HepG2 (cell line): Measurements from ENCODE around the gene NELFCD. TPM values are rescaled to one million over a fixed set of nuclear protein-coding genes. Genes with fewer than 3 reads are reported as not detected.

ENCODE experiments used
- GLMP ChIP-seq: sonication (generic); formaldehyde crosslinking; IDR thresholded peaks from 2 replicates; pipeline ENCODE4 v1.9.0; 2021; ENCODE audit warnings: missing genetic modification reagents, mild to moderate bottlenecking, borderline replicate concordance
- HMG20B ChIP-seq: conservative IDR thresholded peaks from 2 replicates; pipeline ENCODE4 v1.6.1; 2016; ENCODE audit warnings: missing genetic modification reagents, missing compliant biosample characterization
- ZNF10 ChIP-seq: sonication (generic); formaldehyde crosslinking; IDR thresholded peaks from 2 replicates; pipeline ENCODE4 v1.4.0; 2020; ENCODE audit warnings: mild to moderate bottlenecking, low read depth, missing genetic modification reagents, borderline replicate concordance
- ZNF101 ChIP-seq: sonication (generic); formaldehyde crosslinking; IDR thresholded peaks from 2 replicates; pipeline ENCODE4 v1.4.0; 2020; ENCODE audit warnings: mild to moderate bottlenecking, low read depth, missing genetic modification reagents, borderline replicate concordance
- ZNF430 ChIP-seq: sonication (generic); formaldehyde crosslinking; IDR thresholded peaks from 2 replicates; pipeline ENCODE4 v1.9.0; 2021; ENCODE audit warnings: mild to moderate bottlenecking, missing genetic modification reagents
- ZNF891 ChIP-seq: sonication (generic); formaldehyde crosslinking; IDR thresholded peaks from 2 replicates; pipeline ENCODE4 v1.5.0; 2020; ENCODE audit warnings: mild to moderate bottlenecking, missing genetic modification reagents
- polyA plus RNA-seq, 8 experiments: library from polyadenylated mRNA; depleted of rRNA in 3 of 8; stranded (reverse) in 7 of 8; unstranded in 1 of 8; fragments of >200 nt; fragmentation: Illumina TruSeq in 4 of 8; extraction: Trizol in 4 of 8; gene quantifications; 2 replicates each; pipeline versions ENCODE4 v1.2.1 to v1.2.3, GENCODE V29; 2011 to 2016; ENCODE audit warnings: low read depth in 4 of 8, missing spikeins in 1 of 8, mixed read lengths in 1 of 8; ENCODE audit not compliant: insufficient read depth in 1 of 8
- total RNA-seq, 5 experiments: library from RNA; depleted of rRNA; stranded (reverse); fragments of >200 nt; fragmentation: Illumina TruSeq; extraction: Trizol; gene quantifications; 2 replicates each; pipeline ENCODE4 v1.2.3, GENCODE V29; 2016; ENCODE audit warnings: low read depth in 1 of 5
- TF ChIP-seq, protein P1 (sequence below): sonication (generic); formaldehyde crosslinking; conservative IDR thresholded peaks from 2 replicates; pipeline ENCODE4 v1.8.0; 2022; ENCODE audit warnings: mild to moderate bottlenecking, moderate library complexity, missing genetic modification reagents
- TF ChIP-seq, protein P2 (sequence below): IDR thresholded peaks from 2 replicates; pipeline ENCODE4 v1.6.1; 2016

NELFCD gene
- total and polyA plus RNA-seq, 2 of the 13 experiments (the other 11 are each of a cell fraction or from before 2014, with no cell fraction given), result 159 to 203 TPM

DNA sequence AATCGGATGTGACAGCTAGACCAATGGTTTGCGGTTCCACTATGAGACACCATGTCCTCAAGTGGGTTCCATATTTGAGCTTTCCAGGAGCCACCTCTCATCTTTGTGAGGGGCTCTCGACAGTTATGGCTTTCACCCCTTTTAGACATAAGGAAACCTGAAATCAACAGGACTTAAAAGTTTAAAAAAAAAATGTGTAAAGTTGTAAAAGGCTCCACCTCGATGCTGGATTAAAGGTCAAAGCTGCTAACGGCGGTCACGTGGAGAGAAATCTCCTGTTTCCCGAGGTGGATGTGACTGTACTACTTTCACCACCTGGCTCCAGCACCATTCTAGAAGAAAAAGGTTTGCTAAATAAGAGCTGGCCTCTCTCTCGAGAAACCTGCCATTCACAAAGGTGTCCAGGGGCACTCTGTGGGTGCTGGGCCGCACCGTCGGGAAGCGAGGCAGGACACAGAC lies 50.5 kb downstream of the NELFCD start (continued):
- TF ChIP-seq ZNF10 (CRISPR knock-in tag), result no peak
- TF ChIP-seq GLMP (CRISPR knock-in tag), result peak; percentile 76; the same call in 1 of the 2 replicates
- peak; percentile 2; the same call in 1 of the 2 replicates for TF ChIP-seq HMG20B (CRISPR knock-in tag)
- peak; percentile 62; the same call in 1 of the 2 replicates for TF ChIP-seq ZNF430 (CRISPR knock-in tag)
- TF ChIP-seq ZNF891 (CRISPR knock-in tag), result no peak
- TF ChIP-seq, protein P1, sequence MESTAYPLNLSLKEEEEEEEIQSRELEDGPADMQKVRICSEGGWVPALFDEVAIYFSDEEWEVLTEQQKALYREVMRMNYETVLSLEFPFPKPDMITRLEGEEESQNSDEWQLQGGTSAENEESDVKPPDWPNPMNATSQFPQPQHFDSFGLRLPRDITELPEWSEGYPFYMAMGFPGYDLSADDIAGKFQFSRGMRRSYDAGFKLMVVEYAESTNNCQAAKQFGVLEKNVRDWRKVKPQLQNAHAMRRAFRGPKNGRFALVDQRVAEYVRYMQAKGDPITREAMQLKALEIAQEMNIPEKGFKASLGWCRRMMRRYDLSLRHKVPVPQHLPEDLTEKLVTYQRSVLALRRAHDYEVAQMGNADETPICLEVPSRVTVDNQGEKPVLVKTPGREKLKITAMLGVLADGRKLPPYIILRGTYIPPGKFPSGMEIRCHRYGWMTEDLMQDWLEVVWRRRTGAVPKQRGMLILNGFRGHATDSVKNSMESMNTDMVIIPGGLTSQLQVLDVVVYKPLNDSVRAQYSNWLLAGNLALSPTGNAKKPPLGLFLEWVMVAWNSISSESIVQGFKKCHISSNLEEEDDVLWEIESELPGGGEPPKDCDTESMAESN, result no peak
- TF ChIP-seq, protein P2, sequence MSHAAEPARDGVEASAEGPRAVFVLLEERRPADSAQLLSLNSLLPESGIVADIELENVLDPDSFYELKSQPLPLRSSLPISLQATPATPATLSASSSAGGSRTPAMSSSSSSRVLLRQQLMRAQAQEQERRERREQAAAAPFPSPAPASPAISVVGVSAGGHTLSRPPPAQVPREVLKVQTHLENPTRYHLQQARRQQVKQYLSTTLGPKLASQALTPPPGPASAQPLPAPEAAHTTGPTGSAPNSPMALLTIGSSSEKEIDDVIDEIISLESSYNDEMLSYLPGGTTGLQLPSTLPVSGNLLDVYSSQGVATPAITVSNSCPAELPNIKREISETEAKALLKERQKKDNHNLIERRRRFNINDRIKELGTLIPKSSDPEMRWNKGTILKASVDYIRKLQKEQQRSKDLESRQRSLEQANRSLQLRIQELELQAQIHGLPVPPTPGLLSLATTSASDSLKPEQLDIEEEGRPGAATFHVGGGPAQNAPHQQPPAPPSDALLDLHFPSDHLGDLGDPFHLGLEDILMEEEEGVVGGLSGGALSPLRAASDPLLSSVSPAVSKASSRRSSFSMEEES (CRISPR knock-in tag), result no peak
- no peak for TF ChIP-seq ZNF101
